ENCODE measurements around the gene TMEM131L. TPM values are rescaled to one million over a fixed set of nuclear protein-coding genes. Genes with fewer than 3 reads are reported as not detected.

TMEM131L gene
- total RNA-seq, 1 donor = 9.0 TPM

- Histone ChIP-seq H3K4me1 (ENCODE audit: insufficient read depth, low read length) (peaks cover 13% of the 10 kb centered on the region), H3K79me2 (ENCODE audit: insufficient read depth, low read length) (no peaks in the 10 kb centered on the region), H2AFZ (ENCODE audit: low read length) (no peak overlapping the region), H3K4me2 (ENCODE audit: insufficient read depth, low read length) (peak overlapping the region; percentile 67), H3K9me3 (ENCODE audit: low read depth, low read length) (no peaks in the 10 kb centered on the region), H3K27ac (ENCODE audit: low read depth, low read length) (no peak overlapping the region), H3K27me3 (ENCODE audit: insufficient read depth, low read length) (peaks cover 56% of the 10 kb centered on the region), H3K36me3 (ENCODE audit: insufficient read depth, low read length) (no peaks in the 10 kb centered on the region), H3K4me3 (ENCODE audit: insufficient read depth, low read length) (peak overlapping the region; percentile 67), H4K20me1 (ENCODE audit: insufficient read depth, low read length) (no peaks in the 10 kb centered on the region)
- no peak for TF ChIP-seq CTCF (IDR thresholded peaks at IDR 0.05; ENCODE audit: extremely low read depth, low read depth, low read length)
- DNase-seq (ENCODE audit: insufficient read length, low spot score, missing footprints) = no peak
Measured at GRCh38 chr4:153683763-153684181, 217.6 kb downstream of the TMEM131L start.

- H2AFZ ChIP-seq (ENCODE audit: low read length) = peak within 1 kb of the TSS; percentile 68
- H3K79me2 ChIP-seq (ENCODE audit: insufficient read depth, low read length) = no peaks in the 10 kb centered on the region
- TF ChIP-seq CTCF (IDR thresholded peaks at IDR 0.05; ENCODE audit: extremely low read depth, low read depth, low read length) = no peak
- H3K4me3 ChIP-seq (ENCODE audit: insufficient read depth, low read length) = peak within 1 kb of the TSS; percentile 67
- DNase-seq (ENCODE audit: insufficient read length, low spot score, missing footprints) = peak; percentile 64
- no peaks in the 10 kb centered on the region for H3K36me3 ChIP-seq (ENCODE audit: insufficient read depth, low read length)
- peaks cover 13% of the 10 kb centered on the region for H3K4me1 ChIP-seq (ENCODE audit: insufficient read depth, low read length)
- no peaks in the 10 kb centered on the region for H3K9me3 ChIP-seq (ENCODE audit: low read depth, low read length)
- H3K27me3 ChIP-seq (ENCODE audit: insufficient read depth, low read length) = peaks cover 50% of the 10 kb centered on the region
- peak within 1 kb of the TSS; percentile 67 for H3K4me2 ChIP-seq (ENCODE audit: insufficient read depth, low read length)
- H3K27ac ChIP-seq (ENCODE audit: low read depth, low read length) = no peak within 1 kb of the TSS
- H4K20me1 ChIP-seq (ENCODE audit: insufficient read depth, low read length) = no peaks in the 10 kb centered on the region
Measured at GRCh38 chr4:153684182-153684970, 218.2 kb downstream of the TMEM131L start, which contains the start of gene TLR2. TSS of gene TLR2 (plus strand) at chr4:153684280. CDS start at chr4:153702908, 18,628 bp downstream.

GRCh38 chr4:153684971-153685371 lies 218.8 kb downstream of the TMEM131L start:
- no peaks in the 10 kb centered on the region for H3K9me3 ChIP-seq (ENCODE audit: low read depth, low read length)
- no peak for TF ChIP-seq CTCF (IDR thresholded peaks at IDR 0.05; ENCODE audit: extremely low read depth, low read depth, low read length)
- no peak overlapping the region for H3K27ac ChIP-seq (ENCODE audit: low read depth, low read length)
- H2AFZ ChIP-seq (ENCODE audit: low read length) = peak overlapping the region; percentile 68
- no peaks in the 10 kb centered on the region for H3K36me3 ChIP-seq (ENCODE audit: insufficient read depth, low read length)
- DNase-seq (ENCODE audit: insufficient read length, low spot score, missing footprints) = peak; percentile 71
- no peaks in the 10 kb centered on the region for H3K79me2 ChIP-seq (ENCODE audit: insufficient read depth, low read length)
- peaks cover 13% of the 10 kb centered on the region for H3K4me1 ChIP-seq (ENCODE audit: insufficient read depth, low read length)
- peak overlapping the region; percentile 67 for H3K4me2 ChIP-seq (ENCODE audit: insufficient read depth, low read length)
- peaks cover 48% of the 10 kb centered on the region for H3K27me3 ChIP-seq (ENCODE audit: insufficient read depth, low read length)
- H3K4me3 ChIP-seq (ENCODE audit: insufficient read depth, low read length) = peak overlapping the region; percentile 67
- H4K20me1 ChIP-seq (ENCODE audit: insufficient read depth, low read length) = no peaks in the 10 kb centered on the region

Other genes with a start within 250 kb of the TMEM131L start
- 1.4 and 2.7 TPM in 2 replicates for gene MND1, start 121.7 kb upstream of the TMEM131L start, total RNA-seq
- gene TLR2, start 217.9 kb downstream of the TMEM131L start, total RNA-seq = 0.29 and 0.36 TPM in 2 replicates